ENCODE results near the gene LRRC4C. TPM values are rescaled to one million over a fixed set of nuclear protein-coding genes. Genes with fewer than 3 reads are reported as not detected.

The LRRC4C gene
- total and polyA plus RNA-seq, 2 experiments from 2014 or later: 0.35 to 1.1 TPM

- H3K9me3 Mint-ChIP-seq: no peaks in the 10 kb centered on the region
- H3K36me3 ChIP-seq (ENCODE audit: insufficient read depth): no peaks in the 10 kb centered on the region
- DNase-seq (ENCODE audit: low spot score) (no peak), ATAC-seq (no peak)
- no peak overlapping the region for H3K4me3 Mint-ChIP-seq
- no peak overlapping the region for H3K27ac ChIP-seq (ENCODE audit: low read depth)
- H2AFZ ChIP-seq: no peak overlapping the region; the same call in 1 of the 2 replicates
- H4K20me1 ChIP-seq (replicated peaks; ENCODE audit: insufficient read depth): no peaks in the 10 kb centered on the region
- H3K27ac Mint-ChIP-seq: no peak overlapping the region
- TF ChIP-seq ZNF462 (CRISPR knock-in tag; IDR thresholded peaks at IDR 0.05) (no peak), ZNF331 (CRISPR knock-in tag; IDR thresholded peaks at IDR 0.05; ENCODE audit: low read depth) (no peak), JUNB (IDR thresholded peaks at IDR 0.05; ENCODE audit: unreplicated experiment) (no peak), ZNF114 (CRISPR knock-in tag; IDR thresholded peaks at IDR 0.05) (no peak), EZH2phosphoT487 (IDR thresholded peaks at IDR 0.05; ENCODE audit: unreplicated experiment) (no peak), STAT1 (IDR thresholded peaks at IDR 0.05; ENCODE audit: unreplicated experiment) (no peak), CREB1 (CRISPR knock-in tag; IDR thresholded peaks at IDR 0.05; ENCODE audit: low read depth) (no peak), CTCF (conservative IDR thresholded peaks at IDR 0.05; ENCODE audit: low read depth in 2 of 2) (no peak), REST (IDR thresholded peaks at IDR 0.05; ENCODE audit: unreplicated experiment) (no peak), POLR2AphosphoS5 (IDR thresholded peaks at IDR 0.05; ENCODE audit: low read depth) (no peak), EZH2 (IDR thresholded peaks at IDR 0.05; ENCODE audit: low read depth, unreplicated experiment) (no peak), ETS1 (IDR thresholded peaks at IDR 0.05) (no peak), NANOG (IDR thresholded peaks at IDR 0.05; ENCODE audit: borderline replicate concordance) (no peak)
- H3K4me1 ChIP-seq (ENCODE audit: insufficient read depth): no peaks in the 10 kb centered on the region
- no peak overlapping the region for H3K4me3 ChIP-seq
- H3F3A ChIP-seq (replicated peaks; ENCODE audit: low read depth): no peaks in the 10 kb centered on the region
- no peaks in the 10 kb centered on the region for H3K27me3 ChIP-seq (ENCODE audit: insufficient read depth)
- no peak overlapping the region for H3K4me2 ChIP-seq
- no peaks in the 10 kb centered on the region for H3K79me2 ChIP-seq (replicated peaks; ENCODE audit: insufficient read depth)
- H3K4me1 Mint-ChIP-seq: peaks cover 14% of the 10 kb centered on the region
- H3K9me2 ChIP-seq (ENCODE audit: insufficient read depth): no peaks in the 10 kb centered on the region
- H3K36me3 Mint-ChIP-seq (ENCODE audit: low read depth): no peaks in the 10 kb centered on the region
- no peaks in the 10 kb centered on the region for H3K27me3 Mint-ChIP-seq (ENCODE audit: insufficient read depth, low read depth, poor library complexity)
Observed at GRCh38 chr11:41282395-41282794, 177.1 kb downstream of the LRRC4C start.

All from GM23338 (cell line).